ENCODE data around the gene MRPL4.
"Not testable (repeated sequence)": the region's sequence is repeated elsewhere in the genome, so short reads cannot be mapped to it uniquely, and the experiment has no call there.

Gene MRPL4

DNA sequence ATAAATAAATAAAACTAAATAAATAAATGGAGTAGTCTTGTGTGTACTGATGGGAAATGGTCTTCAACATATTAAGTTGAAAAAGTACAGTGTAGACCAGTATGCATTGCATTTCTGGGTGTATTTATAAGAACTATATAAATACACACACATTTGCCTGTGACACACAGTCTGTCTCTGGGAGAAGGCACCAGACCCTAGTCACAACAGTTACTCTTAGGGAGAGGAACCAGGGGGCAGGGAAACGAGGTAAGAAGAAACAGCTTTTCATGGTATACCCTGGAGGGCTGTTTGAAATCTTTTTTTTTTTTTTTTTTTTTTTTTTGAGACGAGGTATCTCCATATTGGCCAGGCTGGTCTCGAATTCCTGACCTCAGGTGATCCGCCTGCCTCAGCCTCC lies 18.1 kb upstream of the MRPL4 start:
- DNase-seq (ENCODE audit: low read depth, low spot score) = no peak
- no peak overlapping the region for H3K4me3 ChIP-seq
- TF ChIP-seq EZH2 (IDR thresholded peaks at IDR 0.05) (no peak), POLR2AphosphoS5 (IDR thresholded peaks at IDR 0.05; ENCODE audit: borderline replicate concordance, low read depth, low read length) (no peak), FOXP2 (optimal IDR thresholded peaks at IDR 0.05; ENCODE audit: control extremely low read depth, extremely low read length, insufficient read depth) (no peak)
- no peaks in the 10 kb centered on the region for H3K9me3 ChIP-seq (ENCODE audit: low read depth, low read length)
- H3K36me3 ChIP-seq (ENCODE audit: insufficient read depth, low read length) = no peaks in the 10 kb centered on the region
- no peak overlapping the region for H3K27ac ChIP-seq
- H3K9ac ChIP-seq (ENCODE audit: insufficient read length) = no peak overlapping the region

DNA sequence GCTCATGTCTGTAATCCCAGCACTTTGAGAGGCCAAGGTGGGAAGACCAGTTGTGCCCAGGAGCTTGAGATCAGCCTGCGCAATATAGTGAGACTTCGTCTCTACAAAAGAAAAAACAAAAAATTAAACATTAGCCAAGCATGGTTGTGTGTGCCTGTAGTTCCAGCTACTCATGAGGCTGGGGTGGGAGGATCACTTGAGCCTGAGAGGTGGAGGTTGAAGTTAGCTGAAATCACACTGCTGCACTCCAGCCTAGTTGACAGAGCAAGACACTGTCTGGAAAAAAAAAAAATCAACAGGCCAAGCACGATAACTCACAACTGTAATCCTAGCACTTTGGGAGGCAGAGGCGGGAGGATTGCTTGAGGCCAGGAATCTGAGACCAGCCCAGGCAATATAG lies 17.0 kb upstream of the MRPL4 start:
- Histone ChIP-seq H3K9me3 (ENCODE audit: low read depth, low read length) (no peaks in the 10 kb centered on the region), H3K4me3 (no peak overlapping the region), H3K36me3 (ENCODE audit: insufficient read depth, low read length) (no peaks in the 10 kb centered on the region), H3K9ac (ENCODE audit: insufficient read length) (no peak overlapping the region), H3K27ac (no peak overlapping the region)
- DNase-seq (ENCODE audit: low read depth, low spot score) = no peak
- TF ChIP-seq EZH2 (IDR thresholded peaks at IDR 0.05) (no peak), FOXP2 (optimal IDR thresholded peaks at IDR 0.05; ENCODE audit: control extremely low read depth, extremely low read length, insufficient read depth) (no peak), POLR2AphosphoS5 (IDR thresholded peaks at IDR 0.05; ENCODE audit: borderline replicate concordance, low read depth, low read length) (no peak)

DNA sequence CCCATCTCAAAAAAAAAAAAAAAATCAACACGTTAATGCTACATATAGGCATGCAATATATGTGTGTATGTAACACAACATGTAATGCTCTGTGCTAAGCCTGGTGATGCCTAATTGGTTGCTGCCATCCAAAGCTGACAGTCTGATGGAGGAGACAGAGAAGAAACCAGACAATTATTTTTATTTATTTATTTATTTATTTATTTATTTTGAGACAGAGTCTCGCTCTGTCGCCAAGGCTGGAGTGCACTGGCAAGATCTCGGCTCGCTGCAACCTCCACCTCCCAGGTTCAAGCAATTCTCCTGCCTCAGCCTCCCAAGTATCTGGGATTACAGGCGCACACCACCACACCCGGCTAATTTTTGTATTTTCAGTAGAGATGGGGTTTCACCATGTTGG lies 16.6 kb upstream of the MRPL4 start:
- not testable (repeated sequence) for H3K36me3 ChIP-seq (ENCODE audit: insufficient read depth, low read length); H3K4me3 ChIP-seq; DNase-seq (ENCODE audit: low read depth, low spot score); H3K9me3 ChIP-seq (ENCODE audit: low read depth, low read length); H3K27ac ChIP-seq; H3K9ac ChIP-seq (ENCODE audit: insufficient read length)

DNA sequence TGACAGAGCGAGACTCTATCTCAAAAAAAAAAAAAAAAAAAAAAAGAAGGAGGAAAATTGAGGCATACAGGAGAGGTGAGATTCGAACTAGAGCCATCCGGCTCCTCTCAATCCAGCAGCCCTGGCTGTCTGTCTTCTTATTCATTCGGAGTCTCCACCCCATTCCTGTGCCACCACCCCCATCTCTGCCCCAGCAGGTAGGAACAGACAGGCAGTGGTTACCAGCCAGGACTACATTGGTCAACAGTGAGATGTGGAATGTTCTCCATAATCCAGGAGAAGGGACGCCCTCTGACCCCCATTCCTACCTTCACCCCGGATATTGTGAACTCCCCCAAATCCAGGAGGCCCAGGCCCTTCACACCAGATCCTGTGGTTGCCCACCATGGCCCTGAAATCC lies 14.3 kb upstream of the MRPL4 start:
- Histone ChIP-seq H3K27ac (no peak overlapping the region), H3K9ac (ENCODE audit: insufficient read length) (no peak overlapping the region)
- DNase-seq (ENCODE audit: low read depth, low spot score) = no peak

DNA sequence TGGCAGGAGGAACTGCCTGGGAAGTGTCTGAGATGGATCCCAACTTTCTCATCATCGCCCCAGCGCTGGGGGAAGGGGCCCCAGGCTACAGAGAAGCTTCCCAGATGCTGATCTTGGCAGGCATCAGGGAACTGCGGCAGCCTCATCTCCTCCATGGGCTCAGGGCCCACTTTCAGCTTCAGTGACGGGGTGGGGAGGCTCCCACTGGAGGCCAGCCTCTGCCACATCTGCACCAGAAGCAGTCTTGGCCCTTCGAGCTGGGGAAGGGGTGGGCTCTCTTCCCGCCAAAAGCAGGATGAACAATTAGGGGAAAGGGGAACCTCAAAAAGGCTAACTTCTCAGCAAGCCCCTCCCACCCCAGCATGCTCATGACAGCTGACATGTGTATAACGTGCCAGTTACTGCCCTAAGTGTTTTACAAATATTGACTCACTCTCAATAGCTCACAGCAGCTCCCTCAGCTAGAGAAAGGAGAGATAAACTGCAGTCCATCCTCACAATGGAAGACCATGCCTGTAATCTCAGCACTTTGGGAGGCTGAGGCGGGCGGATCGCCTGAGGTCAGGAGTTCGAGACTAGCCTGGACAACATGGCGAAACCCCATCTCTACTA lies 13.7 kb upstream of the MRPL4 start:
- TF ChIP-seq POLR2AphosphoS5 (IDR thresholded peaks at IDR 0.05; ENCODE audit: borderline replicate concordance, low read depth, low read length) (no peak), FOXP2 (optimal IDR thresholded peaks at IDR 0.05; ENCODE audit: control extremely low read depth, extremely low read length, insufficient read depth) (no peak), EZH2 (IDR thresholded peaks at IDR 0.05) (no peak)
- Histone ChIP-seq H3K9me3 (ENCODE audit: low read depth, low read length) (no peaks in the 10 kb centered on the region), H3K4me3 (no peak overlapping the region), H3K9ac (ENCODE audit: insufficient read length) (no peak overlapping the region), H3K27ac (no peak overlapping the region), H3K36me3 (ENCODE audit: insufficient read depth, low read length) (no peaks in the 10 kb centered on the region)
- no peak for DNase-seq (ENCODE audit: low read depth, low spot score)

More for the DNA sequence above, 14.3 kb upstream of the MRPL4 start:
- TF ChIP-seq POLR2AphosphoS5 (IDR thresholded peaks at IDR 0.05; ENCODE audit: borderline replicate concordance, low read depth, low read length) (no peak), EZH2 (IDR thresholded peaks at IDR 0.05) (no peak), FOXP2 (optimal IDR thresholded peaks at IDR 0.05; ENCODE audit: control extremely low read depth, extremely low read length, insufficient read depth) (no peak)
- H3K36me3 ChIP-seq (ENCODE audit: insufficient read depth, low read length) = no peaks in the 10 kb centered on the region
- no peaks in the 10 kb centered on the region for H3K9me3 ChIP-seq (ENCODE audit: low read depth, low read length)
- no peak overlapping the region for H3K4me3 ChIP-seq

DNA sequence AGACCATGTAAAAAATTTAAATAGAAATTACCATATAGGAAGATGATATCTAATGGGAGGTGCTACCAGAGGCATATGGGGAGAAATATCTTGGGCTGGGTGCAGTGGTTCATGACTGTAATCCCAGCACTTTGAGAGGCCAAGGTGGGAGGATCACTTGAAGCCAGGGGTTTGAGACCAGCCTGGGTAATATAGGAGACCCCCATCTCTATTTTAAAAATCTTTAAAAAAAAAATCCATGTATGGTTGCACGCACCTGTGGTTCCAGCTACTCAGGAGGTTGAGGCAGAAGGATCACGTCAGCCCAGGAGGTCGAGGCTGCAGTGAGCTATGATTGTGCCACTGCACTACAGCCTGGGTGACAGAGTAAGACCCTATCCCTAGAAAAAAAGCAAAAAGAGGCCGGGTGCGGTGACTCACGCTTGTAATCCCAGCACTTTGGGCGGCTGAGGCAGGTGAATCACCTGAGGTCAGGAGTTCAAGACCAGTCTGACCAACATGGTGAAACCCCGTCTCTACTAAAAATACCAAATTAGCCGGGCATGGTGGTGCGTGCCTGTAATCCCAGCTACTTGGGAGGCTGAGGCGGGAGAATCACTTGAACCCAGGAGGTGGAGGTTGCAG lies 10.1 kb upstream of the MRPL4 start:
- H3K9ac ChIP-seq (ENCODE audit: insufficient read length); DNase-seq (ENCODE audit: low read depth, low spot score); H3K27ac ChIP-seq: not testable (repeated sequence)

DNA sequence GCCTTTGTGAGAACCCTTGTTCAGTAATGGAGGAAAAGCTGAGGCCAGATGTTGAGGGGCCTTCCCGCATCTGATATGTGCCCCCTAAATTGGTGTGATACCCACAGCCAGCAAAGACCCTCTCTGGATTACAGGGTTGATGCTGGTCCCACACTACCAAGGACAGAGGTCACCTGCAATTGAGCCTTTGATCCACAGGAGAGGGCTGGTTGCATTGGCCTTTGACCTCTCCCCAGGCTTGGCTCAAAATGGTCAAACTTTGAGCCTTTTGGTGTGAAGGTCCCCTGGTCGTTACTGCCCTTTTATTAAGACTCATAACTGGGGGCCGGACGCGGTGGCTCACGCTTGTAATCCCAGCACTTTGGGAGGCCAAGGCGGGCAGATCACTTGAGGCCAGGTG lies 8.4 kb upstream of the MRPL4 start:
- Histone ChIP-seq H3K36me3 (ENCODE audit: insufficient read depth, low read length) (no peaks in the 10 kb centered on the region), H3K4me3 (no peak overlapping the region), H3K9me3 (ENCODE audit: low read depth, low read length) (no peaks in the 10 kb centered on the region), H3K9ac (ENCODE audit: insufficient read length) (no peak overlapping the region), H3K27ac (no peak overlapping the region)
- DNase-seq (ENCODE audit: low read depth, low spot score) = no peak
- TF ChIP-seq POLR2AphosphoS5 (IDR thresholded peaks at IDR 0.05; ENCODE audit: borderline replicate concordance, low read depth, low read length) (no peak), FOXP2 (optimal IDR thresholded peaks at IDR 0.05; ENCODE audit: control extremely low read depth, extremely low read length, insufficient read depth) (no peak), EZH2 (IDR thresholded peaks at IDR 0.05) (no peak)

More for the DNA sequence above, 10.1 kb upstream of the MRPL4 start:
- not testable (repeated sequence) for H3K9me3 ChIP-seq (ENCODE audit: low read depth, low read length); H3K36me3 ChIP-seq (ENCODE audit: insufficient read depth, low read length); H3K4me3 ChIP-seq

DNA sequence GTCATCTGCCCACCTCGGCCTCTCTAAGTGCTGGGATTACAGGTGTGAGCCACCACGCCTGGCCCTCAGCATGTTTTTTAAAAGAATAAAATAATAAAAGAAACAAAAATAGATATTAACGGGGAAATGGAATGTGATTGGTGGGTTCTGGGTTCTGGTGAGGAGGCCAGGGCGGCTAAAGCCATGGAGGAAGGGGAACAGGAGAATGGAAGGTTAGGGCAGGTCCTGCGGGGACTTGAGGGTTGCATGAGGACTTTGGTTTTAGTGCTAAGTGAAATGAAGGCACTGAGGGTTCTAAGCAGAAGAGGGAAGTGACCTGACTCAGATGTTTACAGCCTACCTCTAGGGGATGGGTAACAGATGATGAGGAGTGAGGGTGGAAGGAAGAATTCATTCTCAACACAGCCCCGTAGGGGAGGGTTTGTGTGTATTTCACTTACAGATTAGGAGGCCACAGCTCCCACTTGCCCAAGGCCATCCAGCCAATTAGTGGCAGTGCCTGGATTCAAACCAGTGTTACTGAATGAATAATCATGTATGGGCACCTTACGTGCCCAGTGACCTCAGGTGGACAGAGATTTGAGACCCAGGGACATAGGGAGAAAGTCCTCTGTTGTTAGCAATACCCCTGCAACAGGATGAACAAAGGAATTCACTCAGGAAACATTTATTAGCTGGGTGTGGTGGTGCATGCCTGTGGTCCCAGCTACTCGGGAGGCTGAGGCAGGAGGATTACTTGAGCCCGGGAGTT lies 6.7 kb upstream of the MRPL4 start:
- Histone ChIP-seq H3K36me3 (ENCODE audit: insufficient read depth, low read length) (no peaks in the 10 kb centered on the region), H3K27ac (no peak overlapping the region), H3K9ac (ENCODE audit: insufficient read length) (no peak overlapping the region), H3K4me3 (no peak overlapping the region), H3K9me3 (ENCODE audit: low read depth, low read length) (no peaks in the 10 kb centered on the region)
- TF ChIP-seq EZH2 (IDR thresholded peaks at IDR 0.05) (no peak), POLR2AphosphoS5 (IDR thresholded peaks at IDR 0.05; ENCODE audit: borderline replicate concordance, low read depth, low read length) (no peak), FOXP2 (optimal IDR thresholded peaks at IDR 0.05; ENCODE audit: control extremely low read depth, extremely low read length, insufficient read depth) (no peak)
- DNase-seq (ENCODE audit: low read depth, low spot score) = no peak

DNA sequence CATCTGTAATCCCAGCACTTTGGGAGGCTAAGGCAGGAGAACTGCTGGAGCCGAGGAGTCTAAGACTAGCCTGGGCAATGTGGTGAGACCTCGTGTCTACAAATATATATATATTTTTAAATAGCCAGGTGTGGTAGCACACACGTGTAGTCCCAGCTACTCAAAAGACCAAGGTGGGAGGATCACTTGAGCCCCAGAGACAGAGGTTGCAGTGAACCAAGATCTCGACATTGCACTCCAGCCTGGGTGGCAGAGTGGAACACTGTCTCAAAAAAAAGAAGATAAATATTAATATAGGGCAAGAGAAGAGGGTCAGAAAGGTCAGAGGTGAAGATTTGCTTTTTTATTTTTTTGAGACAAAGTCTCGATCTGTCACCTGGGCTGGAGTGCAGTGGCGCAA lies 5.5 kb upstream of the MRPL4 start:
- no peak overlapping the region for H3K27ac ChIP-seq

More for the DNA sequence above, 5.5 kb upstream of the MRPL4 start:
- Histone ChIP-seq H3K9ac (ENCODE audit: insufficient read length) (no peak overlapping the region), H3K36me3 (ENCODE audit: insufficient read depth, low read length) (no peaks in the 10 kb centered on the region), H3K9me3 (ENCODE audit: low read depth, low read length) (no peaks in the 10 kb centered on the region), H3K4me3 (no peak overlapping the region)
- DNase-seq (ENCODE audit: low read depth, low spot score) = no peak
- no peak for TF ChIP-seq POLR2AphosphoS5 (IDR thresholded peaks at IDR 0.05; ENCODE audit: borderline replicate concordance, low read depth, low read length)
- no peak for TF ChIP-seq EZH2 (IDR thresholded peaks at IDR 0.05)
- no peak for TF ChIP-seq FOXP2 (optimal IDR thresholded peaks at IDR 0.05; ENCODE audit: control extremely low read depth, extremely low read length, insufficient read depth)
